Subcutaneous adipose tissue (tissue), 4 donors: Measurements from ENCODE around the gene LHX8. TPM values are rescaled to one million over a fixed set of nuclear protein-coding genes. Genes with fewer than 3 reads are reported as not detected.

ENCODE experiments used
- CTCF ChIP-seq: fragments of 450-650 bp; IDR thresholded peaks from one replicate; pipeline ENCODE4 v1.5.1; 2016; ENCODE audit warnings: low read depth, mild to moderate bottlenecking, control low read depth, antibody characterized with exemption, moderate library complexity
- total RNA-seq, 4 donors: library from RNA; depleted of rRNA; stranded (reverse); fragments of >200 nt; gene quantifications; one replicate each; pipeline ENCODE4 v1.1.0, GENCODE V29; 2016

The LHX8 gene
- total RNA-seq, 4 donors from 2014 or later: not detected

GRCh38 chr1:75115654-75116053, 18.5 kb upstream of the LHX8 start:
- no peak for TF ChIP-seq CTCF

GRCh38 chr1:75123756-75124155, 10.4 kb upstream of the LHX8 start:
- no peak for TF ChIP-seq CTCF

- TF ChIP-seq CTCF: no peak
Measured at GRCh38 chr1:75124510-75124909, 9.7 kb upstream of the LHX8 start.

GRCh38 chr1:75125161-75125726, 8.9 kb upstream of the LHX8 start:
- no peak for TF ChIP-seq CTCF

- no peak for TF ChIP-seq CTCF
Measured at GRCh38 chr1:75126611-75127101, 7.5 kb upstream of the LHX8 start.

GRCh38 chr1:75127916-75128717, 6.1 kb upstream of the LHX8 start:
- no peak for TF ChIP-seq CTCF

GRCh38 chr1:75129660-75129982, 4.6 kb upstream of the LHX8 start:
- TF ChIP-seq CTCF: no peak
